Measurements from ENCODE around the gene HIPK4.
A peak's percentile ranks its signal among the peaks of the same experiment; 100 is the strongest.
"Not testable (repeated sequence)": the region's sequence is repeated elsewhere in the genome, so short reads cannot be mapped to it uniquely, and the experiment has no call there.

Gene HIPK4

DNA sequence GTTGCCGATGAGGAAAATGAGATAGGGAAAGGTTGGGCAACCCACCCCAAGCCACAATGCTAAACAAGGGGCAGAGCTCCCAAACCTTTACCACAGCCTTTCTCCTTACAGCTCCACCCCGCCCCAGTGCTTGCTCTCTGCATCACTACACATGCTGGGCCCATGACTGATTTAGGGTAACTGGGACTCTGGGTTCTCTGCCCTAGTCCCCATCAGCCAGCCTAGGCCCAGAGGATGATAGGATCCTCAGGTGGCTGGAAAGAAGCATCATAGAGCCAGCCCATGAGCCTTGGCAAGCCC is 53.4 kb downstream of the HIPK4 start:
- DNase-seq (ENCODE audit: low read depth) = no peak

DNA sequence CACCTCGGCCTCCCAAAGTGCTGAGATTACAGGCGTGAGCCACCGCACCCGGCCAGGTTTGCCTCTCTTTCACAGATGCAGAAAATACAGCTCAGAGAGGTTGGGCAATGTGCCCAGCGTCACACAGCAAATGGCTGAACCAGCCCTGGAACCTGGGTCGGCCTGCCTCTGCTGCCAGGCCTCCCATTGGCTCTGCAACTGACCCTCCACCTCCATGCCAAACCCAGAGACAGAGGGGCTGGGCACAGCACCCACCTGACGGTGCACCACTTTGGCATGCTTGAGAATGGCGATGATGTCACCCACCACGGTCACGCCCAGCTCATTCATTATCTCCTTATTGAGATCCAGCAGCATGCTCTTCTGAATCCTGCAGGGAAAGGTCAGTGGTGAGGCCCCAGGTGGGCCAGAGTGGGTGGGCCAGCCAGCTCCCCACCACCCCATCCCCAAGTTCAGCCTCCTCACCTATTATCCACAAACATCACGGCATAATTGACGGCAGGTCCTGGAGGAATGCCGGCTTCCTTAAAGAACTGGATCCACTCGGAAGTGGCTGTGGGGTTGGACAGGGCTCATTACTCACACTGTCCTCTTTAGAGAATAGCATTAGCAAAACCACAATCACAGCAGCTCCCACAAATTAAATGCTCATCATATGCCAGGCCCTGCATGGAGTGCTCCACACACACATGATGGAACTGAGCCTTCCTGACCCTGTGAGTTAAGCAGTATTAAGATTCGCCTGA is 54.0 kb downstream of the HIPK4 start:
- peak; percentile 6 for DNase-seq (ENCODE audit: low read depth)

DNA sequence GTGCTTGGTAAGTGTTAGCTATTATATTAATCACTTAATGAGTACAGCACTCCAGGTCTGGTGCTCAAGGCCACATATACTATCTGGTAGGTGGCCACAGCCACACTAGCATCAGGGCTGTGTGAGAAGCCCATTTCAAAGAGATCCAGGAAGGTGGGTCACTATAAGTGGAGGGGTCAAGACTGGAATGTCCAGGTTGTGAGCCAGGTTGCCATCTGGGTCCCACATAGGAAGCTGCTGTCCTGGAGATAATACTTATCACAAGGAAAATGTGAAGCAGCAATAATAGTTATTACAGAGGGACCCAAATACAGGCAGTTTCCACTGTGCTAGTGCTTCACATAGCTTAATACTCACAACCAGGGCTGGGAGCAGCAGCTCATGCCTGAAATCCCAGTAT is 54.9 kb downstream of the HIPK4 start:
- DNase-seq (ENCODE audit: low read depth) = no peak

- not testable (repeated sequence) for DNase-seq (ENCODE audit: low read depth)
Measured at GRCh38 chr19:40333083-40333482, 56.9 kb downstream of the HIPK4 start.

GRCh38 chr19:40332669-40333068 is 57.3 kb downstream of the HIPK4 start:
- DNase-seq (ENCODE audit: low read depth) = no peak

GRCh38 chr19:40331052-40331451 is 58.9 kb downstream of the HIPK4 start:
- no peak for DNase-seq (ENCODE audit: low read depth)

Data from stromal cell of bone marrow (primary cell).